HG03175 (cell line): ENCODE measurements around the gene FRAS1.
"Not testable (repeated sequence)": the region's sequence is repeated elsewhere in the genome, so short reads cannot be mapped to it uniquely, and the experiment has no call there.

Experiments used
- ATAC-seq: cut with Tn5 transposase; IDR thresholded peaks from one replicate; pipeline ENCODE4 v1.9.1; 2021; ENCODE audit warnings: mild to moderate bottlenecking, moderate library complexity; ENCODE audit not compliant: unreplicated experiment

The FRAS1 gene

GRCh38 chr4:78424461-78424860 lies 367.3 kb downstream of the FRAS1 start:
- no peak for ATAC-seq

GRCh38 chr4:78426972-78427371 lies 369.8 kb downstream of the FRAS1 start:
- peak; percentile 57 for ATAC-seq

GRCh38 chr4:78428996-78429395 lies 371.9 kb downstream of the FRAS1 start:
- ATAC-seq: no peak

- no peak for ATAC-seq
Measured at GRCh38 chr4:78432896-78433295, 375.8 kb downstream of the FRAS1 start.

GRCh38 chr4:78437608-78438088 lies 380.5 kb downstream of the FRAS1 start:
- ATAC-seq: no peak

- no peak for ATAC-seq
Measured at GRCh38 chr4:78439328-78439727, 382.2 kb downstream of the FRAS1 start.

- ATAC-seq: no peak
Measured at GRCh38 chr4:78441756-78442155, 384.6 kb downstream of the FRAS1 start.

GRCh38 chr4:78446619-78447018 lies 389.5 kb downstream of the FRAS1 start:
- no peak for ATAC-seq

GRCh38 chr4:78451407-78451806 lies 394.3 kb downstream of the FRAS1 start:
- no peak for ATAC-seq

- no peak for ATAC-seq
Measured at GRCh38 chr4:78454016-78454415, 396.9 kb downstream of the FRAS1 start.

GRCh38 chr4:78457751-78458150 lies 400.6 kb downstream of the FRAS1 start:
- no peak for ATAC-seq

- ATAC-seq: peak; percentile 45
Measured at GRCh38 chr4:78459327-78459726, 402.2 kb downstream of the FRAS1 start.

- no peak for ATAC-seq
Measured at GRCh38 chr4:78460368-78460767, 403.2 kb downstream of the FRAS1 start.

- no peak for ATAC-seq
Measured at GRCh38 chr4:78464265-78464664, 407.1 kb downstream of the FRAS1 start.

- not testable (repeated sequence) for ATAC-seq
Measured at GRCh38 chr4:78467223-78467622, 410.1 kb downstream of the FRAS1 start.

- ATAC-seq: no peak
Measured at GRCh38 chr4:78468272-78468671, 411.1 kb downstream of the FRAS1 start.

- ATAC-seq: no peak
Measured at GRCh38 chr4:78476108-78476704, 419.1 kb downstream of the FRAS1 start.

- ATAC-seq: no peak
Measured at GRCh38 chr4:78477276-78477675, 420.2 kb downstream of the FRAS1 start.

GRCh38 chr4:78478523-78478922 lies 421.4 kb downstream of the FRAS1 start:
- ATAC-seq: no peak

GRCh38 chr4:78480286-78480685 lies 423.2 kb downstream of the FRAS1 start:
- ATAC-seq: no peak

- no peak for ATAC-seq
Measured at GRCh38 chr4:78481180-78481579, 424.1 kb downstream of the FRAS1 start.

GRCh38 chr4:78482281-78482680 lies 425.2 kb downstream of the FRAS1 start:
- ATAC-seq: no peak

GRCh38 chr4:78483811-78484210 lies 426.7 kb downstream of the FRAS1 start:
- no peak for ATAC-seq
